Small intestine (tissue), 7 donors: ENCODE data around the gene MBD2. TPM values are rescaled to one million over a fixed set of nuclear protein-coding genes. Genes with fewer than 3 reads are reported as not detected.

ENCODE experiments used
- DNase-seq, 2 donors: peaks; one replicate each; pipeline versions ENCODE4 v3.0.0 to v3.0.0-alpha.2; 2013
- FAIRE-seq: peaks from 2 replicates; lab custom pipeline; 2012; peaks lifted over from hg19 to GRCh38; lab: Jason Lieb, UNC
- H3K27ac ChIP-seq, 3 donors: one replicate each; pipeline ENCODE4 v1.5.1; 2013; ENCODE audit warnings: low read length in 2 of 3, mild to moderate bottlenecking in 2 of 3, control low read depth in 1 of 3, inconsistent platforms in 1 of 3, low read depth in 1 of 3, moderate library complexity in 1 of 3
- H3K27me3 ChIP-seq, 3 donors: one replicate each; pipeline ENCODE4 v1.6.1; 2013; ENCODE audit warnings: low read length in 3 of 3, inconsistent platforms in 1 of 3; ENCODE audit not compliant: control insufficient read depth in 3 of 3, insufficient read depth in 3 of 3
- H3K36me3 ChIP-seq, 3 donors: one replicate each; pipeline ENCODE4 v1.6.1; 2013; ENCODE audit warnings: low read length in 3 of 3, inconsistent platforms in 1 of 3, low read depth in 1 of 3, mild to moderate bottlenecking in 1 of 3, moderate library complexity in 1 of 3; ENCODE audit not compliant: control insufficient read depth in 3 of 3, insufficient read depth in 2 of 3
- H3K4me1 ChIP-seq, 3 donors: one replicate each; pipeline ENCODE4 v1.6.1; 2013; ENCODE audit warnings: low read length in 2 of 3, inconsistent platforms in 1 of 3, low read depth in 1 of 3, mild to moderate bottlenecking in 1 of 3, moderate library complexity in 1 of 3; ENCODE audit not compliant: control insufficient read depth in 3 of 3, insufficient read depth in 2 of 3
- H3K4me3 ChIP-seq, 3 donors: one replicate each; pipeline ENCODE4 v1.5.1; 2013; ENCODE audit warnings: low read length in 3 of 3, control low read depth in 1 of 3, inconsistent platforms in 1 of 3, low read depth in 1 of 3, mild to moderate bottlenecking in 1 of 3, moderate library complexity in 1 of 3
- H3K9me3 ChIP-seq, 2 donors: one replicate each; pipeline ENCODE4 v1.6.1; 2013; ENCODE audit warnings: low read depth in 1 of 2, low read length in 1 of 2; ENCODE audit not compliant: control insufficient read depth in 2 of 2, insufficient read depth in 1 of 2
- WGBS, 3 donors: extraction: QIAGEN DNeasy Blood & Tissue Kit; methylation state at CpG; one replicate each; pipeline ENCODE4 v1.1.7; 2013; 5-methylcytosine and 5-hydroxymethylcytosine counted together
- polyA plus RNA-seq, 4 donors: library from polyadenylated mRNA; stranded (reverse) in 3 of 4; unstranded in 1 of 4; fragments of 200-250 nt in 3 of 4; fragments of 120-200 nt in 1 of 4; gene quantifications; one replicate each; pipeline versions ENCODE4 v1.2.1 to v1.2.3, GENCODE V29; 2013
- donor health status: healthy with polysubstance abuse.
- donor health status: control.
- donor health status: control.
- donor health status: Bipolar disorder and iron deficiency.
- donor health status: healthy.

MBD2 gene
- polyA plus RNA-seq, 4 donors = 24.0 to 65.1 (median 36.9) TPM

- 85 to 90% (median 89%) methylated on average over 4 of the region's 4 CpGs for WGBS, 3 donors
- H3K4me1 ChIP-seq = peaks cover 0 to 6% (median 0%) of the 10 kb centered on the region in 3 donors
- no peak for FAIRE-seq
- DNase-seq = no peak
- H3K36me3 ChIP-seq = peaks cover 0 to 8% (median 2%) of the 10 kb centered on the region in 3 donors
- no peak overlapping the region for H3K27ac ChIP-seq
- no peak overlapping the region for H3K4me3 ChIP-seq
- H3K9me3 ChIP-seq = no peaks in the 10 kb centered on the region
- no peaks in the 10 kb centered on the region for H3K27me3 ChIP-seq
Observed at GRCh38 chr18:54148678-54149077, 75.8 kb downstream of the MBD2 start.

GRCh38 chr18:54148151-54148550, 76.3 kb downstream of the MBD2 start:
- no peaks in the 10 kb centered on the region for H3K27me3 ChIP-seq

GRCh38 chr18:54147439-54147838, 77.0 kb downstream of the MBD2 start:
- FAIRE-seq = no peak
- H3K27ac ChIP-seq = no peak overlapping the region
- WGBS, 3 donors = 76 to 86% (median 81%) methylated on average over 2 of the region's 2 CpGs

More at GRCh38 chr18:54148151-54148550, 76.3 kb downstream of the MBD2 start:
- Histone ChIP-seq H3K9me3 (no peaks in the 10 kb centered on the region), H3K4me1 (peaks cover 0 to 6% (median 0%) of the 10 kb centered on the region in 3 donors), H3K36me3 (peaks cover 0 to 5% (median 0%) of the 10 kb centered on the region in 3 donors), H3K27ac (no peak overlapping the region), H3K4me3 (no peak overlapping the region)
- FAIRE-seq (no peak), DNase-seq (no peak)

DNA sequence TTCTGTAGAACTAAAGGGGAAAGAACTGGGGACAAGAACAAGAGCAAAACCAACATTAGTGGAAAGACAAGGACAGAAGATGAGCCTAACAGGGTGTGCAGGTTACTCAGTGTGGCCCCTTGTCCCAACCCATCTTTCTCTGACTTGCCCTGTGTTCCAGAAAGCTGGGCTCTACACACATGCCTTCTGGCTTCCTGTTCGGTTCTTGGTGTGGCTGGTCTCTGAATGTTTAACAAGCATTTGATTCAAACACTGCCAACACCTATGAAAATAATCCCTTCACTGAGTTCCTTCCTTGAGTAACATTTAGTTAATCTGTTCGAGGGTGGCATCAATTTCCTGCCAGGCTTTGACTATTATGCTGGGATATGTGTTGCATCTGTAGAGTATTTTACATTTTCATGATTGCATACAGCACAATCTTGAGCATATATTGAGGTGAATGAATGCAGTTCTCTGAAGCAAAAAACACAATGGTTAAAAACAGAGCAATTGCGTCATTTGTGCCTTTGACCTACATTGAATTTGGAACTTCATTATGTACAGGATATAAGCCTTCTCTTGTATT, 83.3 kb downstream of the MBD2 start:
- no peak overlapping the region for H3K27ac ChIP-seq
- peaks cover 0 to 11% of the 10 kb centered on the region in 2 donors for H3K9me3 ChIP-seq
- no peak for FAIRE-seq
- no peak for DNase-seq
- no peaks in the 10 kb centered on the region for H3K36me3 ChIP-seq
- WGBS, 3 donors = 93 to 96% (median 94%) methylated on average over 3 of the region's 3 CpGs
- H3K27me3 ChIP-seq = no peaks in the 10 kb centered on the region
- H3K4me1 ChIP-seq = no peaks in the 10 kb centered on the region
- no peak overlapping the region for H3K4me3 ChIP-seq

More at GRCh38 chr18:54147439-54147838, 77.0 kb downstream of the MBD2 start:
- Histone ChIP-seq H3K9me3 (no peaks in the 10 kb centered on the region), H3K36me3 (peaks cover 0 to 2% (median 0%) of the 10 kb centered on the region in 3 donors), H3K4me1 (peaks cover 0 to 6% (median 0%) of the 10 kb centered on the region in 3 donors), H3K4me3 (no peak overlapping the region), H3K27me3 (no peaks in the 10 kb centered on the region)
- DNase-seq = no peak

GRCh38 chr18:54140641-54141040, 83.8 kb downstream of the MBD2 start:
- Histone ChIP-seq H3K9me3 (peaks cover 0 to 11% of the 10 kb centered on the region in 2 donors), H3K27ac (no peak overlapping the region), H3K27me3 (no peaks in the 10 kb centered on the region), H3K36me3 (no peaks in the 10 kb centered on the region), H3K4me3 (no peak overlapping the region), H3K4me1 (no peaks in the 10 kb centered on the region)
- FAIRE-seq = no peak
- 65 to 100% (median 93%) methylated on average over 1 of the region's 1 CpG for WGBS, 3 donors
- DNase-seq = no peak

GRCh38 chr18:54135216-54135615, 89.3 kb downstream of the MBD2 start:
- Histone ChIP-seq H3K4me3 (no peak overlapping the region), H3K4me1 (no peaks in the 10 kb centered on the region), H3K36me3 (no peaks in the 10 kb centered on the region), H3K27ac (no peak overlapping the region), H3K27me3 (no peaks in the 10 kb centered on the region), H3K9me3 (peaks cover 0 to 11% of the 10 kb centered on the region in 2 donors)
- WGBS, 3 donors = 80 to 98% (median 91%) methylated on average over 3 of the region's 3 CpGs
- FAIRE-seq (no peak), DNase-seq (no peak)

DNA sequence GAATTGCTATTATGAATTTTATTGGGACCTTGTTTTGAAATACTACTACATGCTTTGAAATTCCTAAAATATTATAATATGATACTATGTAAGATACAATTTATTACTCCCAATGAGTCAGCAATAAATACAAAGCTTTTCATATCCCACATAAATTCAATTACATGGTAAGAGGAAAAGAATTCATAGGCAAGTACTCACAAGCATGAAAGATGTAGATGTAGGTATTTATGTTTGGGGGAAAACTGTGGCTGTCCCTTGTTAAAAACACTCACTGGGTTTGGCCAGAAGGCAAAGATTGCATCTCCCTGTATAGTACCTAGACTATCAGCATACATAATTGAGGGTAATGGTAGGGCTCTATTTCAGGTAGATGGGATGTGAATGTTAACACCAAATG, 90.4 kb downstream of the MBD2 start:
- Histone ChIP-seq H3K36me3 (no peaks in the 10 kb centered on the region), H3K27me3 (no peaks in the 10 kb centered on the region), H3K4me1 (no peaks in the 10 kb centered on the region), H3K27ac (no peak overlapping the region), H3K4me3 (no peak overlapping the region), H3K9me3 (peaks cover 0 to 3% of the 10 kb centered on the region in 2 donors)
- DNase-seq = no peak
- FAIRE-seq = no peak

- H3K9me3 ChIP-seq = no peaks in the 10 kb centered on the region
- no peaks in the 10 kb centered on the region for H3K4me1 ChIP-seq
- no peak for FAIRE-seq
Observed at GRCh38 chr18:54130631-54131030, 93.8 kb downstream of the MBD2 start.

GRCh38 chr18:54130177-54130576, 94.3 kb downstream of the MBD2 start:
- H3K4me1 ChIP-seq = no peaks in the 10 kb centered on the region
- FAIRE-seq = no peak

More at GRCh38 chr18:54130631-54131030, 93.8 kb downstream of the MBD2 start:
- DNase-seq = no peak
- no peak overlapping the region for H3K4me3 ChIP-seq
- H3K36me3 ChIP-seq = no peaks in the 10 kb centered on the region
- no peaks in the 10 kb centered on the region for H3K27me3 ChIP-seq
- H3K27ac ChIP-seq = no peak overlapping the region

More at GRCh38 chr18:54130177-54130576, 94.3 kb downstream of the MBD2 start:
- H3K36me3 ChIP-seq = no peaks in the 10 kb centered on the region
- H3K9me3 ChIP-seq = no peaks in the 10 kb centered on the region
- no peak for DNase-seq
- H3K27me3 ChIP-seq = no peaks in the 10 kb centered on the region
- no peak overlapping the region for H3K27ac ChIP-seq
- H3K4me3 ChIP-seq = no peak overlapping the region
